Measurements from ENCODE around the gene BRAT1.

BRAT1 gene

GRCh38 chr7:2598154-2598823 is 43.0 kb upstream of the BRAT1 start:
- no peaks in the 10 kb centered on the region for H3K36me3 ChIP-seq (ENCODE audit: control insufficient read depth, low read length)
- no peaks in the 10 kb centered on the region for H3K4me1 ChIP-seq (ENCODE audit: control insufficient read depth, low read length)
- H3F3A ChIP-seq (ENCODE audit: control insufficient read depth, insufficient read depth), result no peaks in the 10 kb centered on the region
- H3K9me3 ChIP-seq (ENCODE audit: control insufficient read depth, insufficient read depth, low read length), result no peaks in the 10 kb centered on the region
- no peaks in the 10 kb centered on the region for H3K79me2 ChIP-seq (ENCODE audit: control insufficient read depth, low read length)
- no peaks in the 10 kb centered on the region for H3K9me2 ChIP-seq (replicated peaks; ENCODE audit: control insufficient read depth, low read length)
- no peaks in the 10 kb centered on the region for H3K27me3 ChIP-seq (ENCODE audit: control insufficient read depth, low read length)
- H3K27ac ChIP-seq (ENCODE audit: low read depth, low read length), result no peak overlapping the region
- H3K4me3 ChIP-seq (ENCODE audit: low read length), result no peak overlapping the region
- H3K4me2 ChIP-seq (ENCODE audit: low read length), result no peak overlapping the region
- TF ChIP-seq EZH2phosphoT487 (IDR thresholded peaks at IDR 0.05; ENCODE audit: borderline replicate concordance, low read length) (no peak), CTCF (IDR thresholded peaks at IDR 0.05; ENCODE audit: low read depth, low read length, poor library complexity, severe bottlenecking) (no peak)
- no peaks in the 10 kb centered on the region for H4K20me1 ChIP-seq (ENCODE audit: control insufficient read depth, insufficient read depth, low read depth, low read length)

GRCh38 chr7:2597273-2597640 is 41.9 kb upstream of the BRAT1 start:
- no peaks in the 10 kb centered on the region for H3K36me3 ChIP-seq (ENCODE audit: control insufficient read depth, low read length)
- H3K4me3 ChIP-seq (ENCODE audit: low read length), result no peak overlapping the region
- TF ChIP-seq CTCF (IDR thresholded peaks at IDR 0.05; ENCODE audit: low read depth, low read length, poor library complexity, severe bottlenecking) (no peak), EZH2phosphoT487 (IDR thresholded peaks at IDR 0.05; ENCODE audit: borderline replicate concordance, low read length) (no peak)
- no peaks in the 10 kb centered on the region for H3K9me3 ChIP-seq (ENCODE audit: control insufficient read depth, insufficient read depth, low read length)
- no peaks in the 10 kb centered on the region for H3K9me2 ChIP-seq (replicated peaks; ENCODE audit: control insufficient read depth, low read length)
- no peaks in the 10 kb centered on the region for H4K20me1 ChIP-seq (ENCODE audit: control insufficient read depth, insufficient read depth, low read depth, low read length)
- no peaks in the 10 kb centered on the region for H3F3A ChIP-seq (ENCODE audit: control insufficient read depth, insufficient read depth)
- no peaks in the 10 kb centered on the region for H3K27me3 ChIP-seq (ENCODE audit: control insufficient read depth, low read length)
- H3K79me2 ChIP-seq (ENCODE audit: control insufficient read depth, low read length), result no peaks in the 10 kb centered on the region
- no peak overlapping the region for H3K27ac ChIP-seq (ENCODE audit: low read depth, low read length)
- no peaks in the 10 kb centered on the region for H3K4me1 ChIP-seq (ENCODE audit: control insufficient read depth, low read length)
- H3K4me2 ChIP-seq (ENCODE audit: low read length), result no peak overlapping the region

- no peak overlapping the region for H3K4me2 ChIP-seq (ENCODE audit: low read length)
- H3K9me3 ChIP-seq (ENCODE audit: control insufficient read depth, insufficient read depth, low read length), result no peaks in the 10 kb centered on the region
- H3K36me3 ChIP-seq (ENCODE audit: control insufficient read depth, low read length), result no peaks in the 10 kb centered on the region
- no peaks in the 10 kb centered on the region for H3K9me2 ChIP-seq (replicated peaks; ENCODE audit: control insufficient read depth, low read length)
- no peak overlapping the region for H3K4me3 ChIP-seq (ENCODE audit: low read length)
- H4K20me1 ChIP-seq (ENCODE audit: control insufficient read depth, insufficient read depth, low read depth, low read length), result no peaks in the 10 kb centered on the region
- H3F3A ChIP-seq (ENCODE audit: control insufficient read depth, insufficient read depth), result no peaks in the 10 kb centered on the region
- H3K27ac ChIP-seq (ENCODE audit: low read depth, low read length), result no peak overlapping the region
- no peaks in the 10 kb centered on the region for H3K27me3 ChIP-seq (ENCODE audit: control insufficient read depth, low read length)
- no peaks in the 10 kb centered on the region for H3K4me1 ChIP-seq (ENCODE audit: control insufficient read depth, low read length)
- TF ChIP-seq EZH2phosphoT487 (IDR thresholded peaks at IDR 0.05; ENCODE audit: borderline replicate concordance, low read length) (no peak), CTCF (IDR thresholded peaks at IDR 0.05; ENCODE audit: low read depth, low read length, poor library complexity, severe bottlenecking) (no peak)
- H3K79me2 ChIP-seq (ENCODE audit: control insufficient read depth, low read length), result no peaks in the 10 kb centered on the region
Observed at GRCh38 chr7:2596464-2597272, 41.3 kb upstream of the BRAT1 start.

All from DOHH2 (cell line).